IPS DF 4.7 (cell line): ENCODE results near the gene HYAL1.
"Not testable (repeated sequence)": the region's sequence is repeated elsewhere in the genome, so short reads cannot be mapped to it uniquely, and the experiment has no call there.

Experiments
- DNase-seq: peaks from one replicate; pipeline ENCODE4 v3.0.0-alpha.2; 2013; ENCODE audit warnings: low spot score; ENCODE audit errors: extremely low read depth

The HYAL1 gene

GRCh38 chr3:50319181-50319893 is 16.0 kb upstream of the HYAL1 start:
- DNase-seq = no peak

GRCh38 chr3:50318615-50319014 is 15.2 kb upstream of the HYAL1 start:
- no peak for DNase-seq

GRCh38 chr3:50318163-50318562 is 14.8 kb upstream of the HYAL1 start:
- no peak for DNase-seq

GRCh38 chr3:50317300-50317699 is 13.9 kb upstream of the HYAL1 start:
- no peak for DNase-seq

GRCh38 chr3:50316657-50317242 is 13.4 kb upstream of the HYAL1 start:
- no peak for DNase-seq

GRCh38 chr3:50314816-50315215 is 11.4 kb upstream of the HYAL1 start:
- no peak for DNase-seq

GRCh38 chr3:50314342-50314741 is 11.0 kb upstream of the HYAL1 start:
- DNase-seq = no peak

- not testable (repeated sequence) for DNase-seq
Measured at GRCh38 chr3:50312041-50312440, 8.7 kb upstream of the HYAL1 start.

GRCh38 chr3:50304601-50305000 is 1.2 kb upstream of the HYAL1 start:
- no peak for DNase-seq

- DNase-seq = no peak
Measured at GRCh38 chr3:50302095-50303012, 1.0 kb downstream of the HYAL1 start.

GRCh38 chr3:50300681-50301254 is 2.6 kb downstream of the HYAL1 start:
- DNase-seq = no peak

- no peak for DNase-seq
Measured at GRCh38 chr3:50299929-50300680, 3.3 kb downstream of the HYAL1 start.

- DNase-seq = no peak
Measured at GRCh38 chr3:50299638-50299928, 3.8 kb downstream of the HYAL1 start.

- DNase-seq = no peak
Measured at GRCh38 chr3:50298836-50299637, 4.3 kb downstream of the HYAL1 start, which contains the start of the genes HYAL3 and NAA80. Gene HYAL3, minus strand, starts transcription at chr3:50299405. Its CDS starts 3,803 bp downstream, at chr3:50295602. Gene NAA80, minus strand, starts transcription at chr3:50299405. Its CDS starts 1,942 bp downstream, at chr3:50297463.

GRCh38 chr3:50297896-50298725 is 5.3 kb downstream of the HYAL1 start:
- no peak for DNase-seq

- no peak for DNase-seq
Measured at GRCh38 chr3:50297384-50297775, 6.0 kb downstream of the HYAL1 start.

GRCh38 chr3:50296721-50297383 is 6.5 kb downstream of the HYAL1 start:
- no peak for DNase-seq

GRCh38 chr3:50295553-50296431 is 7.6 kb downstream of the HYAL1 start:
- no peak for DNase-seq
